ENCODE data around the gene CISD3. TPM values are rescaled to one million over a fixed set of nuclear protein-coding genes. Genes with fewer than 3 reads are reported as not detected.

Gene CISD3
- total and polyA plus RNA-seq, 10 of the 15 experiments (the other 5 are each of a cell fraction or from before 2014, with no cell fraction given) = 2.6 to 38.1 (median 8.1) TPM

DNA sequence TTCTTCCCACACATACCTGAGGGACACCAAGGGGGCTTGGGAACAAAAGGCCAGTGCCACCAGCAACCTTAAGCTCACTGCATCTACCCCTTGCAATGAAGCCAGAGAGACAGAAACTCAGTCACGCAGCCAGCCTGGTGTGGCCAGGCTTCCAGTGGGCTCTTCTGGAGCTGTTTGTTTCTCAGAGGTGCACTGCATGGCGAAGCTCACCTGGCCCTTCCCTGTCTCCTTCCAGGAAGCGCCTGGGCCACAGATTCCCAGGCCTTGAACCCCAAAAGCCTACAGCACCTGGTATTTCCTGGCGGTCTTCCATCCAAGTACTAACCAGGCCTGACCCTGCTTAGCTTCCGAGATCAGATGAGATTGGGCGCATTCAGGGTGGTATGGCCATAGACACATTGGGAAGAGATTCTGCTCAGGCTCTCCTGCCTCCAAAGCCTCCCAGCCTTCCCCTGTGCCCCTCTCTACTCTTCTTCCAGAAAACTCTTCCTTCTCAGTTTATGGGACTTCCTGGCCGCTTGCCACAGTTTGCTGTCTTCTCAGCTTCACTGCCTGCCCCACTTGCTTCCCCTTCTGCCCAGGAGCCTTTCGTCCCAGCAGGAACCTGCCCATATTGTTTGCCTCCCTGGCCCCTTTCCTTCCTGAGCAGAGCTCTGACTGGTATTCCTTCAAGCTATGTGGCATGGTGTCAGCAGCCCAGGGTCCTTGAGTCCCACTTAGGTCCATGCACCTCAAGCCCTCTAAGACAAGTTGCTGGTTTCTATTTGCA, 1.6 kb downstream of the CISD3 start:
- DNase-seq (ENCODE audit: low read depth, low spot score) (no peak), FAIRE-seq (no peak), ATAC-seq (no peak)
- Histone ChIP-seq H3K4me3 (peak overlapping the region; percentile 90), H2AFZ (ENCODE audit: control insufficient read depth, low read depth, low read length) (no peak overlapping the region), H3K4me1 (ENCODE audit: control insufficient read depth, insufficient read depth, low read length) (peaks cover 37% of the 10 kb centered on the region), H3K36me3 (ENCODE audit: control insufficient read depth in 2 of 2, insufficient read depth in 2 of 2, low read length in 1 of 2) (peaks cover 0 to 12% of the 10 kb centered on the region in 2 experiments; a peak in 3 of 4 replicates), H3K27me3 (replicated peaks in 1 of 2; ENCODE audit: control insufficient read depth in 2 of 2, insufficient read depth in 2 of 2, low read length in 1 of 2) (no peaks in the 10 kb centered on the region), H3K9me3 (replicated peaks; ENCODE audit: control insufficient read depth, insufficient read depth, low read length) (no peaks in the 10 kb centered on the region; the same call in 2 of the 3 replicates), H3K27ac (ENCODE audit: control insufficient read depth, insufficient read depth) (no peak overlapping the region), H4K20me1 (ENCODE audit: control insufficient read depth, insufficient read depth) (no peaks in the 10 kb centered on the region), H3K79me2 (ENCODE audit: control insufficient read depth, insufficient read depth, low read length) (peaks cover 13% of the 10 kb centered on the region), H3K4me2 (ENCODE audit: control insufficient read depth, insufficient read depth) (peak overlapping the region; percentile 95), H3K9ac (ENCODE audit: control insufficient read depth, insufficient read depth, low read length) (peak overlapping the region; percentile 73; the same call in 1 of the 2 replicates)
- 91% methylated on average over 8 of the region's 8 CpGs for WGBS (ENCODE audit: insufficient coverage, insufficient replicate concordance, low lambda C conversion rate, missing lambda C conversion rate)
- TF ChIP-seq ZZZ3 (IDR thresholded peaks at IDR 0.05; ENCODE audit: control insufficient read depth, insufficient read length, low read depth) (no peak), POLR2AphosphoS5 (IDR thresholded peaks at IDR 0.05; ENCODE audit: low read length) (no peak)
- in situ Hi-C loops (cut with MboI) = loop anchor here (5.0 kb wide), 1 partner anchor 54 kb away; no protein-coding TSS in a partner anchor
- intact Hi-C loops (cut with micrococcal nuclease; ENCODE audit: unreplicated experiment) = loop anchor here (2.0 kb wide), 1 partner anchor 29 kb away; no protein-coding TSS in a partner anchor
- ChIA-PET POLR2A (interaction anchor here (0.5 to 2.1 kb wide), 5 partner anchors 25 to 665 kb away, joined by 3 to 19 read pairs (median 4); partner anchors contain the start of gene EPOP), SMC1A (ENCODE audit: uncharacterized antibody, unreplicated experiment) (interaction anchor here (1.1 to 2.3 kb wide), 4 partner anchors 52 to 174 kb away, joined by 3 to 27 read pairs (median 4); no protein-coding TSS in a partner anchor), CTCF (interaction anchor here (0.6 to 3.3 kb wide), 15 partner anchors 12 to 174 kb away, joined by 3 to 56 read pairs (median 4); partner anchors contain the start of genes EPOP, PCGF2 and PIP4K2B), RAD21 (ENCODE audit: unreplicated experiment) (interaction anchor here (0.8 to 3.6 kb wide), 4 partner anchors 20 to 174 kb away, joined by 3 to 32 read pairs (median 12); partner anchors contain the start of genes EPOP, MLLT6 and PSMB3)
- BruUV-seq (replicated peaks) = no TSS peak

Data from GM12878 (cell line).